ENCODE results near the gene FER. TPM values are rescaled to one million over a fixed set of nuclear protein-coding genes. Genes with fewer than 3 reads are reported as not detected.
"Not testable (repeated sequence)": the region's sequence is repeated elsewhere in the genome, so short reads cannot be mapped to it uniquely, and the experiment has no call there.

FER gene
- total RNA-seq, 1 donor from 2014 or later, result 25.4 TPM

DNA sequence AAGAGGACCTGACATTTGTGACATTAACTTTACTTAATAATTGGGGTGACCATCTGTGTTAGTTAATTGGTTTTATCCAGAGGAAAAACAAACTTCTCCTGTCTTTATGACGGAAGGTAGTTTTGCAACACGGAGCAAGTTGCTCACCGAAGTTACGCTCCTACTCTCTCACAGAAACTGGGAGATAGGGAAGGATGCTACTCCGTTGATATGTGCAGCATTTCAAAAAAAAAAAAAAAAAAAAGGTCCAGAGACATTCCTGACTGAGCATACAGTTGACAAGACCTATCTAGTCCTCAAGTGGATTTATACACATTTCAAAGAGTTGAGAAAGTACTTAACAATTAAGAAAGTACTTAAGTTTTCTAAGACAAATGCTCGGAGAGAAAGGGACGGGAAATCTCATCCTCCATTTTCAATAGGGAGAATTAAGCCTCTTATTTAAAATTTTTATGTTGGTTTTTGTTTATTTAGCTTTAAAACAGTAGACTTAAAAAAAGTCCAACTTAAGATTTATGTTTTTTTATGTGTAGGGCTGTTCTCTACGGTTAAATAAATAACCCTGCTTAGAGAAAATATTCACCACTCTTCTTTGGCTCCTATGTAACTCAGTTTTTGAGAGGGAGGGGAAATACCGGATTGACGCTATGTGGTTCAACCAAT is 455 bp upstream of the FER start:
- DNase-seq (ENCODE audit: low spot score), result no peak

DNA sequence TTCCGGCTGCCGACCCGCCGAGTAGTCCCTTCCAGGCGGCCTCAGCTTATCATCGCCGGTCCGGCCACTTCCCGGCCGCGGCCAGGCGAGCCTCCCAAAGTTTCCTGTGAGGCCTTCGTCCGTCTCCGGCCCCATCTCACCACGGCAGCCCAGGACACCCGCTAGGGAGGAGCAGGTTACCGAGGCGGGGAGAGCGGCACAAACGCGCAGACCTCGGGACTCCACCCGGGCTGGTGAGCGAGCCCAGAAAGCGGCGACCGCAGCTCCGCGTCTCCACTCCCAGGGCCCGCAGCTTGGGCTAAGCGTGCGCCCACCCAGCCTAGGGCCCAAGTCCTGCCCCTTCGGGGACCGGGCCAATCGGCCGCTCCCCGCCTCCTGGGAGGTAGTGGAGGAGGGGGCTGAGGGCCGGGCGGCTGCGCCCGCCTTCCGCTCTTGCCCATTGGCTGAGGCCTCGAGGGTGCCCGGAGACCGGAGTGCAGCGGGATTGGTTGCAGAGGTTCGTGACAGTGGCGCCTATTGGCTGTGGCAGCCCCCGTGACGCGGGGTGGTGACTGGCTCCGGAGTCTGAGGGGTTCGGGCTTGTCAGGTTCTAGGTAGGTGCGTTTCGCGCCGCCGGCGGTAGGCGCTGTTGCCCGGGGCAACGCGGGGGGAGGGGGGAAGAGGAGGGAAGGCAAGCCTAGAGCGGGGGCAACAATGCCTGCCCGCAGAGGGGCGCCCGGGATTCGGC is 867 bp downstream of the FER start:
- DNase-seq (ENCODE audit: low spot score), result peak; percentile 99

DNA sequence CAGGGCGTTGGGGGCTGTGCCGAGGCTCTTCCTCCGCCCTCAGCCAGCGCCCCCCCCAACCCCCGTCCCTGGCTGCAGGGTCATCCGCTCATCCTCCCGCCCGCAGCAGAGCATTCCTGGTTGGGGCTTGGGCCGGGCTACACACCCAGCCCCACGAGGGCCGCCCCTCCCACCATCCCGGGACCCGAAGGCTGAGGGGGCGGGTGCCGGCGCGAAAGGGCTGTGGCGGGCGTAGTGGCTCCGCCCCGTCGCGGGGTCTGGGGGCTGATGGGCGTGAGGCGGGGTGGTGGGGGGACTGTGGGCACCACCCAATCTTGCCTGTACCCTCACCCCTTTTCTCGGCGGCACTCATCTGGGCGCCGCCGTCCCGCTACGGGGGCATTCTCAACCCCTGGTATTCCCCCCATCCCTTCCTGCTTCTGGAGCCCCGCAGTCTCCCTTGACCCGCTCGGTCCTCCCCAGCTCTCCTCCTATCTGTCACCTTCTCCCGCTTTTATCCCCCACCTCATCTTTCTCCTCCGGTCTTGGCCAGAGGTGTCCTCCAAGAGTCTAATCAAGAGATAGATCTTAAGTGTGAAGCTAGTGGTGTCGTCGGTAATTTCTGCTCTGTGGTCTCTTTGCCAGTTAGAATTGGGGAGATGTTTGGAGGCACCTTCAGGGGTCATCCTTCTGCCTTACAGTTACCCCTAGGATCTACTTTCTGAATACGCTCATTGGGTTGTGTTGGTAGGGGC is 1.6 kb downstream of the FER start:
- DNase-seq (ENCODE audit: low spot score), result peak; percentile 10

DNA sequence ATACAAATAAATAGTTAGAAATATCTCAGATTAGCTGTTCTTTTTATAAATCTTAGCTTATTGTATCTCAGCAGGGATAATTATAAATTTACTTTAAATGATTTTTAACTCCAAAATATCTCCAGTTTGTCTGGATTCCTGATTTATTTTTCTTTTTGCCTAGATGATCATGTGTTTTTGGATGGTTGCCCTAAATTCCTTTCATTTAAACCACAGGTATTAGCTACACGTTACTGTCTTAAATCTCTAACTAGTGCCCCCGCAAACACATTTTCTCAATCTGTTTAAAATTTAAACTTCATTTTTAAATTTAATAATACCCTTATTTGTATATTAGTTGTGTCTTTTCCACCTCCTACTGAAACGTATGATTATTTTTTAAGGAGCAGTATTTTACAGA is 5.6 kb downstream of the FER start:
- DNase-seq (ENCODE audit: low spot score), result no peak

DNA sequence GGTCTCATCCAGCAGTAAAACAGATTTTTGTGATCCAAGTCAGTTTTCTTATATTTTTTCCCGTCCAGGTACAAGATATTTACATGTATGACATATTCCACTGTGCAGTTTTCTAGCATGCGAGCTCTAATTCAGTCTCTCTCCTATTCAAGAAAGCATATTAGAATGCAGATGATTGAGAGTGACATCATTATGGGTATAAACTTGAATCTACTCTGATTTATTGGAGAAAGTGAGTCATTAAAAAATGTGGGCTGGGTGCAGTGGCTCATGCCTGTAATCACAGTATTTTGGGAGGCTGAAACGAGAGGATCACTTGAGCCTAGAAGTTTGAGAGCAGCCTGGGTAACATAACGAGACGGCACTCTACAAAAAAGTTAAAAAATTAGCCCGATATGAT is 6.2 kb downstream of the FER start:
- no peak for DNase-seq (ENCODE audit: low spot score)

DNA sequence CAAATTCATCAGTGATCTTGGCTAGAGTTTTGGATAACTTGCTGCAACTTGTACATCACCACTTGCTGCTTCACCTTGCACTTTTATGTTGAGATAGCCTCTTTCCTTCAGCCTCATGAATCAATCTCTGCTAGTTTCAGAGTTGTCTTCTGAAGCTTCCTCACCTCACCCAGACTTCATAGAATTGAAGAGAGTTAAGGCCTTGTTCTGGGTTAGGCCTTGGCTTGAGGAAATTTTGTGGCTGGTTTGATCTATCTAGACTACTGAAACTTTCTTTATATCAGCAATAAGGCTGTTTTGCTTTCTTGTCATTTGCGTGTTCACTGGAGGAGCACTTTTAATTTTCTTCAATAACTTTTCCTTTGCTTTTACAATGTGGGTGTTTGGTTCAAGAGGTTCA is 12.8 kb downstream of the FER start:
- no peak for DNase-seq (ENCODE audit: low spot score)

DNA sequence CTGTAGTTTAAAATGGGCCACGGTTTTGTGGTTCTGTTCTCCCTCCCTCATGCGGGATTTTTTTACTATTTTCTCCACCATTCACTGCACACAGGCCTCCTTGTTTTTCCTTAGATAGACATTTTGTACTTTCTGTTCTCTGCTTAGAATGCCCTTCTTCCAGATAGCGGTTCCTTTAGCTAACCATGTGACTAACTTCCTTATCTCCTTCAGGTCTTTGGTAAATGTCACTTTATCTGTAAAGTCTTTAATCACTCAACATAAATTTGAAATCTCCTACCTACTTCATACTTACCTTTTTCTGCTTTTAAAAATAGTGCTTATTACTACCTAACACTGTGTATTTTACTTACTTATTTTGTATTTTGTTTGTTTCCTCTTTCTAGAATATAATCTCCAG is 15.0 kb downstream of the FER start:
- no peak for DNase-seq (ENCODE audit: low spot score)

DNA sequence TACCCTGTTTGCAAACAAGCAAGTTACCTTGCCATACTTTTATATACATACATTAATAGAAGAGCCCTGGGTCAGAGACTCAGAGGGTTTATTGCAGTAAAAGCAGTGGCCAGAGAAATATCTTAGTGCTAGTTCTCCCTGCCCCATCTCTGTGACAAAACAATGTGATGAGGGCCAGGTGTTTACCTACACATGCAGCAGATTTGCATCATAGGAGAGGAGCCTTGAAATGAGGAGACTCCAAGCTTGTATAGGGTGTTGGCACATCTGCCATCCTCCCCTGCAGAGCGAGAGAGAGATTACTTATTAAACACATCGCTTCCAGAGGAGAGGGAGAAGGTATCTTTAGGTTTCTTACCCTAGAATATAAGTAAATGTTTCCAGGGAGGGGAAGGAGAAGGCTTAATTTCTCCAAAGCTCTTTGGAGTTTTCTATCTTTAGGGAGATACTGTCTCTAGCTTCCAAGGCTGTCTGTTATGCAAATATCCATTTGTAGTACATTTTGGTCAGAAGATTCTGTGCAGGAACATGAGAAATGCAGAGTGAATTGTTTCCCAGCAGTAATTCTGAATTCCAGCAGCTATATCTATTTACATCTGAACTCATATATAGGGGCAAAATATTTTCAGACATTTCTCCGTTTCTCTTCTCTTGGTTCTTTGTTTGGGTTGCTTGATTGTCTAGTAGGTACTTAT is 15.7 kb downstream of the FER start:
- DNase-seq (ENCODE audit: low spot score), result no peak

DNA sequence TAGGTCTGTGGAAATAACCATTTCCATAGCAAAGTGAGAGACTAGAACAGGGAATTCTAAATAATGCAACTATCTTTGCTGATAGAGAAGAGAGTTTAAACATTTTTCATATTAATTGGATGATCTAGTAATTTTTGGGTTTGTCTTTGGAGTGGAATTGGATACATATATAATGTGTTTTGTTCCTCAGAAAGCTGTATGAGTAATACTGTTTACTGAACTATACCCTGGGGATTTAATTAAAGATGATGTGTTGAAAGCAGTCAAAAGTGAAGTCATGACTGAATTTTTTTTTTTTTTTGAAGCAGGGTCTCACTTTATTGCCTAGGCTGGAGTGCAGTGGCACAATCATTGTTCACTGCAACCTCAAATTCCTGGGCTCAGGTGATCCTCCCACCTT is 17.9 kb downstream of the FER start:
- no peak for DNase-seq (ENCODE audit: low spot score)

DNA sequence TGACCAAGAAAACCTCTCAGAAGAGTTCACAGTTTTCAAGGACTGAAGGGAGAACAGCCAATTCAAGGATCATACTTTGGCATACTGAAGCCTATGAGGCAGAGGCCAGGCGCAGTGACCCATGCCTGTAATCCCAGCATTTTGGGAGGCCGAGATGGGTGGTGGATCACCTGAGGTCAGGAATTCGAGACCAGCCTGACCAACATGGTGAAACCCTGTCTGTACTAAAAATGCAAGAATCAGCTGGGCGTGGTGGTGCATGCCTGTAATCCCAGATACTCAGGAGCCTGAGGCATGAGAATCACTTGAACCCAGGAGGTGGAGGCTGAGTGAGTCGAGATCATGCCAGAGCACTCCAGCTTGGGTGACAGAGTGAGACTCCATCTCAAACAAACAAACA is 19.2 kb downstream of the FER start:
- DNase-seq (ENCODE audit: low spot score), result not testable (repeated sequence)

DNA sequence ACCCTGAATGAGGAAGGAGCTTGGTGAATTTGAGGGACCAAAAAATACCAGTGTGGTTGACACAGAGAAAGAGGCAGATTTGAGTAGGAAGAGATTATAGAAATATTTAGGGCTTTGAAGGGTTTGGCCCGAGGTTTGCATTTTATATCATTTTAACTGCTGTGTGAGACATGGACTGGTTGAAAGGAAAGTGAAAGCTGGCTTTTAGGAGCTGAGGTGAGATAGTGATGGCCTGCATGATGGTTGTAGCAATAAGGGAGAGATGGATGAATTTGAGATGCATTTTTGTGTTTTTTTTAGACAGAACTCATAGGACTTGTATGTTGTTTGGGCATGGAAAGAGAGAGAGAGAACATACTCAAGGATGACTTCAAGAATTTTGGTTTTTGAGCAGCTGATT is 21.7 kb downstream of the FER start:
- no peak for DNase-seq (ENCODE audit: low spot score)

DNA sequence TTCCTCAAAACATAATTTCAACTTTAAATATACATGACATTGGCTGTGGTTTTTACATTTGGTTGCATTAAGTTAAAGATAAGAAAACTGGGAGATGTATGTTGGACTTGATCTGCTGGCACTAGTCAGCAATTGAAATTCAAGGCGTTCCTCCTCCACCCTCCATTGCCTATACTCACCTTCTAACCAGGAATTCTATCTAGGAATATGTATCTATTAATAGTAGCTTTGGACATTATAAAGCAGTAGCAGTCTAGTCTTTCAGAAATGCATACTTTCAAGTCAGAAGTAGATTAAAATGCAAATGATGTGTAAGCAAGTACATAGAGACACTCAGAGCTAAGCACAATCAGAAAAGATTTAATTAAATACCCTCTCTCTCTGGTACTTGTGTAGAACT is 24.9 kb downstream of the FER start:
- DNase-seq (ENCODE audit: low spot score), result no peak

DNA sequence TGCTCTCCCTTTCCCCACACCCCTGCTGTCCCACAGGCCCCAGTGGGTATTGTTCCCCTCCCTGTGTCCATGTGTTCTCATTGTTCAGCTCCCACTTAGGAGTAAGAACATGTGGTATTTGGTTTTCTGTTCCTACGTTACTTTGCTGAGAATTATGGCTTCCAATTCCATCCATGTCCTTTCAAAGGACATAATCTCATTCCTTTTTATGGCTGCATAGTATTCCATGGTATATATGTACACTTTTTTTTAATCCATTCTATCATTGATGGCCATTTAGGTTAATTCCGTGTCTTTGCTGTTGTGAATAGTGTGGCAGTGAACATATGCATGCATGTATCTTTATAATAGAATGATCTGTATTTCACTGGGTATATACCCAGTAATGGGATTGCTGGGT is 25.6 kb downstream of the FER start:
- DNase-seq (ENCODE audit: low spot score), result no peak

DNA sequence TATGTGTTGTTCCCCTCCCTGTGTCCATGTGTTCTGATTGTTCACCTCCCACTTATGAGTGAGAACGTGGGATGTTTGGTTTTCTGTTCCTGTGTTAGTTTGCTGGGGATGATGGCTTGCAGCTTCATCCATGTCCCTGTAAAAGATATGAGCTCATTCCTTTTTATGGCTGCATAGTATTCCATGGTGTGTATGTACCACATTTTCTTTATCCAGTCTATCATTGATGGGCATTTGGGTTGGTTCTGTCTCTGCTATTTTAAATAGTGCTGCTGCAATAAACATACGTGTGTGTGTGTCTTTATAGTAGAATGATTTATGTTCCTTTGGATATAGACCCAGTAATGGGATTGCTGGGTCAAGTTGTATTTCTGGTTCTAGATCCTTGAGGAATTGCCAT is 26.4 kb downstream of the FER start:
- not testable (repeated sequence) for DNase-seq (ENCODE audit: low spot score)

DNA sequence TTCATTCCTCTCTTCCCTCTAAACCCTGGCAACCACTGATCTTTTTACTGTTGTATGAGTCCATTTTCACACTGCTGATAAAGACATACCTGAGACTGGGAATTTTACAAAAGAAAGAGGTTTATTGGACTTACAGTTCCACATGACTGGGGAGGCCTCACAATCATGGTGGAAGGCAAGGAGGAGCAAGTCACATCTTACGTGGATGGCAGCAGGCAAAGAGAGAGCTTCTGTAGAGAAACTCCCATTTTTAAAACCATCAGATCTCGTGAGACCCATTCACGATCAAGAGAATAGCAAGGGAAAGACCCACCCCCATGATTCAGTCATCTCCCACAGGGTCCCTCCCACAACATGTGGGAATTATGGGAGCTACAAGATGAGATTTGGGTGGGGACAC is 29.9 kb downstream of the FER start:
- not testable (repeated sequence) for DNase-seq (ENCODE audit: low spot score)

DNA sequence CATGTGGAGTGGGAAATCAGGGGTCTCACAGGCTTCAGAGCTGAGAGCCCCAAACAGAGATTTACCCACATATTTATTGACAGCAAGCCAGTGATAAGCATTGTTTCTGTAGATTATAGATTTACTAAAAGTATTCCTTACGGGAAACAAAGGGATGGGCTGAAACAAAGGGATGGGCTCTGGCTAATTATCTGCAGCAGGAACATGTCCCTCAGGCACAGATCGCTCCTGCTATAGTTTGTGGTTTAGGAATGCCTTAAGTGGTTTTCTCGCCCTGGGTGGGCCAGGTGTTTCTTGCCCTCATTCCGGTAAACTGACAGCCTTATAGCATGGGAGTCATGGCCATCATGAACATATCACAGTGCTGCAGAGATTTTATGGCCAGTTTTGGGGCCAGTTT is 36.9 kb downstream of the FER start:
- DNase-seq (ENCODE audit: low spot score), result not testable (repeated sequence)

DNA sequence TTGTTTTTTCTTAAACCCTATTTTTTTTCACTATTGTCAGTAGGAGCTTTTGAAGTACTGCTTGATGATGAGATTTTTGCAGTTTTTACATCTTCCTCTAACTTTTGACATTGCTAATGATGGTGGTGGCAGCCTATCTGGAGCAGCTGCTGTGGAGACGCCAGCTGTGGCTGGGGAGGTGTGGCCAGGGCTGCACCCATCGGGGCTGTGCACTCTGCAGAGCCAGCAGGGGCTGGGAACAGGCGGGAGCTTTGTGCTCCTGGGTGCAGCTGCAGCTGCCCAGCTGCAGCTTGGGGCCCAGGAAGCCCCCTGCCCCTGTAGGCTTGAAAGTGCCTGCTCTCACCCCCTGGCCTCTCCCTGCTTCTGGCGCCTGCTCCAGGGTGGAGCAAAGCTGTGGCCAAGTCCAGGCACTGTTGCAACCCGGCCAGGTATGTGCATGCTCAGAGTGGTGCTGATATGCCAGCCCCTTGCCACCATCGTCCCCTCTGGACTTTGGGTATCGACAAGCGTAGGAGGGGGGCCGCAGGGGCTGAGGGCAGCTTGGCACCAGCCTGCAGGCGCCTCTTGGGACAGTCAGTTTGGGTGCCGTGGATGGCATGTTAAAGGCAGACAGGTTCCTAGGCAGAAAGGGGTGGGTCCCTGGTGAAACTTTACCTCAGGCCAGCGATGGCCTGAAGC is 39.2 kb downstream of the FER start:
- no peak for DNase-seq (ENCODE audit: low spot score)

DNA sequence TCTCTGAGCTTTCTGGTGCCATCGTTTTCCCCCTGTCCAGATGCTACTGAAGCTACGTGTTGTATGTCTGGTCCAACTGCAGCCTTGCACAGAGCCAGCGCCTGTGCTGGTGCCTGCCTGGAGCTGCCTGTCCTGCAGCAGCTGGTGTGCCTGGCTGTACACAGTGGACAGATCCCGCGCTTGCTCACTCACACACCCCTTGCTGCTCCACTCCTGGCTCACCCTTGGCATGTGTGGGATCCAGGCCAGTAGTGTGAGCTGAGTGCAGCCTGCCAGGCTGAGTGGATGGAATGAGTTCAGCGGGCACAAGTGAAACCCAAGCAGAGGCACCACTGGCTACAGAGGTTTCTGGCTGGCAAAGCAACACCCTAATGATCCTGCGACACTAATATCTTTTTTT is 40.4 kb downstream of the FER start:
- peak; percentile 24 for DNase-seq (ENCODE audit: low spot score)

DNA sequence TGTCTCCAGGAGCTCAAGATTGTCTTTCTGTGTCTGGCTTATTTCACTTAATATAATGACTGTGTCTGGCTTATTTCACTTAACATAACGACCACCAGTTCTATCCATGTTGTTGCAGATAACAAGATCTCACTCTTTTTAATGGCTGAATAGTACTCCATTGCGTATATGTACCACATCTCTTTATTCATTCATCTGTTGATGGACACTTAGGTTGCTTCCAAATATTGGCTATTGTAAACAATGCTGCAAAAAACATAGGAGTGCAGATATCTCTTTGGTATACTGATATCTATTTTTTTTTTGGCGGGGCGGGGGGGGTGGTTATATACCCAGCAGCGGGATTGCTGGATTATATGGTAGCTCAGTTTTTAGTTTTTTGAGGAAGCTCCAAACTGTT is 45.5 kb downstream of the FER start:
- no peak for DNase-seq (ENCODE audit: low spot score)

DNA sequence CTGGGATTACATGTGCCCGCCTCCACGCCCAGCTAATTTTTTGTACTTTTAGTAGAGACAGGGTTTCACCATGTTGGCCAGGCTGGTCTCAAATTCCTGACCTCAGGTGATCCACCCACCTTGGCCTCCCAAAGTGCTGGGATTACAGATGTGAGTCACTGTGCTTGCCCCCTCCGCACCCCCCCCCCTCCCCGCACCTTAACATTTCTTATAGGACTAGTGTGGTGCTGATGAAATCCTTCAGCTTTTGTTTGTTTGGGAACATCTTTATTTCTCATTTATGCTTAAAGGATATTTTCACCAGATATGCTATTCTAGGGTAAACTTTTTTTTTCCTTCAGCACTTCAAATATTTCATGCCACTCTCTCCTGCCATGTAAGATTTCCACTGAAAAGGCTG is 46.7 kb downstream of the FER start:
- DNase-seq (ENCODE audit: low spot score), result not testable (repeated sequence)

DNA sequence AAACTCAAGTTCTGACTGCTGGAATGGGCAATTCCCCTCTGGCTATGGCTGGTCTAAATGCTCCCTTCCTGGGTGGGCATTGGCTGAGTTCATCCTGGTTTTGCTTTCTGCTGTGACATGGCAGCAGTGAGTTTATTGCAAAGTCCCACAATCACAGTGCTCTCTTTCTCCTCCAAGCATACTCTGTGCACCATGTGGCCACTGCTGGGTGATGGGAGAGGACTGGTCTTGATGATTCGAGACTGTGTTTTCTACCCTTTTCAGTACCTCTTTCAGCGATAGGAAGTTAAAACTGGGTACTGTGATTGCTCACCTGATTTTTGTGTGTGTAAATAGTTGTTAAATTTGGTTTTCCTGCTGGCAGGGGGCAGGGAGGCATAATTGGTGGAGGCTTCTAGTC is 49.7 kb downstream of the FER start:
- DNase-seq (ENCODE audit: low spot score), result no peak

DNA sequence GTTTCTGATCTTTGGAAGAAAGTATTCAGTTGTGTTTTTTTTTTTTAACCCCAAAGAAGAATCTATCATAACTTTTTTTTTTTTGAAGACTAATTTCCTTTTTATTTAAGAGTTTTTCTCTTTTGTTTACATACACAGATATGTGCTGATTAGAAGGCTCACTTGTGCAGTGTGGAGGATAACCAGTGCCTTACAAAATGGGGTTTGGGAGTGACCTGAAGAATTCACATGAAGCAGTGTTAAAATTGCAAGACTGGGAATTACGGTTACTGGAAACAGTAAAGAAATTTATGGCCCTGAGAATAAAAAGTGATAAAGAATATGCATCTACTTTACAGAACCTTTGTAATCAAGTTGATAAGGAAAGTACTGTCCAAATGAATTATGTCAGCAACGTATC is 50.3 kb downstream of the FER start:
- DNase-seq (ENCODE audit: low spot score), result no peak
